Raji (cell line): ENCODE results near the gene SPNS2.

Experiments used
- POLR2A ChIP-seq: IDR thresholded peaks from 2 replicates; pipeline ENCODE4 v1.6.1; 2011; ENCODE audit warnings: low read depth, low read length, control low read depth; ENCODE audit not compliant: insufficient read depth

The SPNS2 gene

DNA sequence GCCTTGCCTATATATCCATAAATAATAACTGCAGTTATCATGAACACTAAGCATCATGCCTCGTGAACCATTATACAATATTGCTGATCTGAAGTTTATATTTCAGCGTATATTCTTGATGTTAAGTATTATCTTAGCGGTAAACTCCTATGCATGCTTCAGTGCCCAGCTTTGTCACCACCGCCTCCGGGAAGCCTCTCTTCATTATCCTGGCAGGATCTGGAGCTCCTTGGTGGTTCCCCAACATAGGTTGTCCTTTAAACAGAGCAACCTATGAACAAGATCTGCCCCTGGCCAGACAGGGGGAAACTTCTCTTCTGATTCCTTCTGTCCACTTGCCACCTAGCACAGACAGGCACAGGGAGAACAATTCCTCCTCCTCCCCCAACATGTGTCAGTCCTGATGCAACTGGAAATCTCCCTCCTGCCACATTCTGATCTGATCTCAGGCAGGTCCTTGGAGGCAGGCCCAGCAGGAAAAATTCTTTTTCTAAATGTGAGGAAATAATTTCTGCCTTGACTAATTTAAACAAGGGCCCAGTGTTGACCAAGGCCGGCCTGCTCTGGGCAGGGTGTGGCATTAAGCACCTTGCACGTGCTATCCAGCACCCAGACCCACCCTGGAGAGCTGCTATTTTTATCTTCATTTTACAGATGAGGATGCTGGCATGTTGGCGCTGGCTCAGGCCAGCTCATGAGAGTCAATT is 22.4 kb downstream of the SPNS2 start:
- TF ChIP-seq POLR2A = no peak

DNA sequence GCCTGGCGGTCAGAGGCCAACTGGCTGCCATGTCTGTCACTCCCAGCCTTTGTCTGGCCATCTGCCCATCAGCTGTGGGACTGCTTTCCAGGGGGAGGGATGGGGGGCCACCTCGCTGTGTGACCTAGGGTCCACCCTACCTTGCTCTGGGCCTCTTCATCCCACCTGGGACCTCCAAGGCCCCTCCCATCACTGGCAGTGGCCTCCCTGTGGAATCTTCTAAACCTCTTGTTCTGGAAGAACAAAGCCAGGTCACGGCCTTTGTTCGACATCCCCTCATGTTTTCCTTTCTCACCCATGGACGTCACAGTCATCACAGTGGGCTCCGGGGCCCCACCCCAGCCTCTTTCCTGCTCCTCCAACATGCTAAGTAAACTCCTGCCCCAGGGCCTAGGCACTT is 24.0 kb downstream of the SPNS2 start:
- TF ChIP-seq POLR2A = no peak

DNA sequence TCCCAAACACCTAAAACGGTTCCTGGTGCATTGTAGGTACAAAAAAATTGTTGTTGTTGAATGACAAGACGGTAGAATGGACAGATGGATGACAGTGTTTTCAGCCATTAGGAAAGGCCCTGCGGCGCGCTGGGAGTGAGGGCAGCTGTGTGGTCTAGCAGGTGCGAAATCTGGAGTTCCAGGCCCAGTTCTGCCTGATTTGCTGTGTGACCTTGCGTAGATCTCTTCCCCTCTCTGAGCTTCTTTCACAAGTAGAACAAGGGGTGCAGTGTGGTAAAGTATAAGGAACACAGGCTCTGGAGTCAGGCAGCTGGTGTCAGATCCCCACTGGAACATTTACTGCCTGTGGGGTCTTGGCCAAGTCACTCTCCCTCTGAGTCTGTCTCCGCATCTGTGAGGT is 25.3 kb downstream of the SPNS2 start:
- TF ChIP-seq POLR2A = no peak

DNA sequence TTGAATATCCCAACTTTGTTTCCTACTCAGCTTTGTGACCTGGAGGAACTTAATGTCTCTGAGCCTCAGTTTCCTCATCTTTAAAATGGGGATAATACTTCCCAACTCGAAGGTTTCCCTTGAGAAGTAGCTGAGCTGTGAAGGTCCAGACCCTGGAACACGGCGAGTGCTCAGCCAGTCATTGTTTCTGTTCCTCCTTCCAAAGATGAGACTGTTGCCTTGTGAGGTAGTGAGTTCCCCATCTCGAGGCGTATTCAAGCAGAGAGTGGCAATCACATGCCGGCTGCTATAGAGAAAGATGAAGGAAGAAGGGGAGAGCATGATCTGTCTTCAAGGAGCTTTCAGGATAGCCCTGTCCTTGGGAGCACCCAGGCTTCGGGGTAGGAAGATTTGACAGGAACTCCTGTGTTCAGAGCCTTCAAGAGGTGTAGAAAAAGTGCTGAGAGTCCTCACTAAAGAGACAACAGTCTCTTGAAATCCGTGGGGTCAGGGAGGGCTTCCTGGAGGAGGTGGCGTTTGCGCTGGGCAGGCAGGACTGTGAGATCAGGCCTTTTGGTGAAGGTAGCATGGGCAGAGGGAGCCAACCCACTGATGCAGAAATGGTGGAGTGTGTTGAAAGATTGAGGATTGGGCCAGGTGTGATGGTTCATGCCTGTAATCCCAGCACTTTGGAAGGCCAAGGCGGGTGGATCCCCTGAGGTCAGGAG is 27.2 kb downstream of the SPNS2 start:
- TF ChIP-seq POLR2A = no peak

DNA sequence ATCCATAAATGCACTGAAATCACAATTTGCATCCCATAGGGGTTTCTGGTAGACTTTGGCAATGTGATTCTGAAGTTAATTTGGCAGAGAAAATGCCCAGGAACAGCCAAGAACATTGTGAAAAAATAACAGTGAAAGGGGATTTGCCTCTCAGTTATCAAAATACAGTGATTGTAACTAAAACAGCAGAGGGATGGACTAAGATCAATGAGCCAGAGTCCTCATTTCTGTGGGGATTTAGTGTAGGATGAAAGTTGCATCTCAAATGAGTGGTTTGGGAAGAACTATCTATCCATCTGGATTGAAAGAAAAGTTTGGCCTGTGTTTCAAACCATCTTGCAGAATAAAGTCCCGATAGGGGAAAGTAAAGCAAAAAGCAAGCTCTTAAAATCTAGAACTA is 28.5 kb downstream of the SPNS2 start:
- TF ChIP-seq POLR2A = no peak

DNA sequence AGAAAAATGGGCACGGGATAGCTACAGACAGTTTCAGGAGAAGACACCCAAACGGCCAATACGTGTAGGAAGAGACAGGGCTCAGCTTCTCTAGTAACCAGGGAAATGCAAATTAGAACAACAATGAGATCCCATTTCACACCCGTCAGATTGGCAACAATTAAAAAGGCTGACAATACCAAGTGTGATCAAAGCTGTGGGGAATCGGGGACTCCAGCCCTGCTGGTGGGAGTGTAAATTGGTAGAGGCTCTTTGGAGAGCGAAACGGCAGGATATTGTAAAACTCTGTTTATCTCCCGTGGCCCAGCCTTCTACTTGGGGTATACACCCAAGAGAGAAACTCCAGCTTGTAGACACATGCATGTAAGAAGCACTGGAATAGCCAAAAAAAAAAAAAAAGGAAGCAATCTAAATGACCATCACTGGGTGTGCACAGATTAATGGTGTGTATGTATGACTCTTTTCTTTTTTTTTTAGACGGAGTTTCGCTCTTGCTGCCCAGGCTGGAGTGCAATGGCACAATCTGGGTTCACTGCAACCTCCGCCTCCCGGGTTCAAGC is 29.0 kb downstream of the SPNS2 start:
- TF ChIP-seq POLR2A = no peak

DNA sequence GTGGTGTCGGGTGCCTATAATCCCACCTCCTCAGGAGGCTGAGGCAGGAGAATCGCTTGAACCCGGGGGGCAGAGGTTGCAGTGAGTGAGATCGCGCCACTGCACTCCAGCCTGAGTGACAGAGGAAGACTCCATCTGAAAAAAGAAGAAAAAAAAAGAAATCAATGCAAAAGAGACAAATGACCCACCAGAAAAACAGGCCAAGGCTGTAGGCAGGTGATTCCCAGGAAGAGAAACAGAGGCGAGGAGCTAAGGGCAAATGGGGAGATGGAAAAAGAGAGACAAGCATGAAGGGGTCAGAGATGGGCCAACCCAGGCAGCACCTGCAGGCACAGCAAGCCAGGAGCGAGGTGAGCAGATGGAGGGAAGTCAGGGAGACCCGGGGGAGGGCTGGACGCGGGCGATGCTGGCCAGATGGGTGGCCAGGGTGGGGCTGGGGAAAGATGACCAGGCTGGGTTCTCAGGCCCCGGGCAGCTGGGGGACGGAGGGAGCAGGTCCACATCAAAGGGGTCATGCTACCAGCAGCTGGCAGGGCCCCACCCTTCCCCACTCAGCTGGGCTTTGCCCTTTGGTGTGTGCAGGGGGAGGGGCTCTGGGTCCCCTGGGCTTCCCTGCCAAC is 31.0 kb downstream of the SPNS2 start:
- TF ChIP-seq POLR2A = no peak

DNA sequence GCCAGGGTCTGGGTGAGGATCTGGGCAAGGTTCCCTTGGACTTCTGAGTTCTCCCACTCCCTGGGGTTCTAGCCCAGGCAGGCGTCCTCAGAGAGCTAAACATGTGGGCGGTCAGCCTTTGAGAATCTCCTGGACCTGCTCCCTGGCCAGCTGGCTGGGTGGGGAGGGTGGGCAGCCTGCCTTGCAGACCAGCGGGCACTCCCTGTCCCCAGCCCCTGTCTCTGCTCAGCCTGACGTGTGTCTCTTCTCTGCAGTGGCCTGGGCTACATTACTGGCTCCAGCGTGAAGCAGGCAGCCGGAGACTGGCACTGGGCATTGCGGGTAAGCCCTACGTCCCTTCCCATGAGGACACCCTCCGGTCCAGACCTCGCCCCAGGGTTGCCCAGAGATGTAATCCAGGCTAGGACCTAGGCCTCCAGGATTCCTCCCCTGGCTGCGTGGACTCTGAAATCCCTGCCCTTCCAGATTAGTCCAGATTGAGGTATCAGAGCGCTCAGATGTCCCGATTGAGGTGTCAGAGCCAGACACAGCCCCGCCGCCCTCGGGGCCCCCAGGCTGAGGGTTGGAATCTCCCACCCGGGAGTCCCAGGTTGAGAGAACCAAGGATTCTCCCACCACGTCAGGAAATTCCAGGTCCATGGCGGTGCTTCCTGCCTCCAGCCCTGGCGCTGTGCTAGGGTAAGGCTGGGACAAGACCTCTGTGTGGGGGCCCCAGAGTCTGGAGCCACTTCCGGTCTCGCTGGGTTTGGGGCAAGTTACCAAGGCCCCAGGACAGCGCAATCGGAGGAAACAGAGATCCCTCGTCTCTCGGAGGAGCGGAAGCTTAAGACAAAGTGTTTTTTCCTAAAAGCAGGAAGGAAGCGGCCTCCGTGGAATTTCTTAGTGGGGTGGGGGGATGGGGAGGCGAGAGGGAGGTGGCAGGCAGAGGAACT is 32.4 kb downstream of the SPNS2 start:
- peak; percentile 18; the same call in 1 of the 2 replicates for TF ChIP-seq POLR2A

DNA sequence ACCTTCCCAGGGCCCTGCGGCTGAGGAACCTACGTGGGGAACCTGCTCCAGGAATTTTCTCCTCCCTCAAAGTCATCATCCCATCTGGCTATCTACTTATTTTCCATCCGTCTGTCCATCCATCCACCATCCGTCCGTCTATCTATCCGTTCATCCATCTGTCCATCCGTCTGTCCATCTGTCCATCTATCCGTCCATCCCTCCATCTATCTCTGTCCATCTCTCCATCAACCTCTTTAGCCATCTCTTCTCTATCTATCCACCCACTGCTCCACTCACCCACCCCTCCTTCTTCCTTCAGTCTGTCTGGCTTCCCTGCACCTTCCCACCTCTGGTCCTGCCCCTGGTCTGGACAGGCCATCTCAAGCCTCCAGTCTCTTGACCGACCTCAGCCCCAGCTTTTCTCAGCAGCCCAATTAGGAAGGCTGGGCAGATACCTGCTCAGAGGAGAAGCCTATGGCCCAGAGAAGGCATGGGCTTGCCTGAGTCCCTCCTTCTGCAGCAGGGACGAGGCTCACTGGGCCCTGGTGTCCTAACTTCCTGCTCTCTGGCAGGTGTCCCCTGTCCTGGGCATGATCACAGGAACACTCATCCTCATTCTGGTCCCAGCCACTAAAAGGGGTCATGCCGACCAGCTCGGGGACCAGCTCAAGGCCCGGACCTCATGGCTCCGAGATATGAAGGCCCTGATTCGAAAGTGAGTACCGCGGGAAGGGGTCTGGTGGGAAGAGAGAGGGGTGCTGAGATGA is 33.5 kb downstream of the SPNS2 start:
- peak; percentile 48; the same call in 1 of the 2 replicates for TF ChIP-seq POLR2A

DNA sequence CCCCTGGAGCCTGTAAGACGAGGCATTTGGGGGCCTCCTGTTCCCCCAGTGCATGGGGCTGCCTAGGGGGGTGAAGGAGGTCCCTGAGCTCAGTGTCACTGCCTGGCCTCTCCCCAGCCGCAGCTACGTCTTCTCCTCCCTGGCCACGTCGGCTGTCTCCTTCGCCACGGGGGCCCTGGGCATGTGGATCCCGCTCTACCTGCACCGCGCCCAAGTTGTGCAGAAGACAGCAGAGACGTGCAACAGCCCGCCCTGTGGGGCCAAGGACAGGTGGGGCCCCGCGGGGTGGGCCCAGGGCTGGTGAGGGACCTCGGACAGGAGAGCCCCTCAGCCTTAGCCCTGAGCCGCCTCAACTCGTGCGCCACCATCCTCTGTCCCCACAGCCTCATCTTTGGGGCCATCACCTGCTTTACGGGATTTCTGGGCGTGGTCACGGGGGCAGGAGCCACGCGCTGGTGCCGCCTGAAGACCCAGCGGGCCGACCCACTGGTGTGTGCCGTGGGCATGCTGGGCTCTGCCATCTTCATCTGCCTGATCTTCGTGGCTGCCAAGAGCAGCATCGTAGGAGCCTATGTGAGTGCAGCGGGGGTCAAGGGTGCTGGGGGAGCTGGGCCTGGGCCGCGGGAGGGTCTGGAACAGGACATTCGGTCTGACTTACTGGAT is 34.3 kb downstream of the SPNS2 start:
- TF ChIP-seq POLR2A = 0 out of 2 replicates have a peak, but pooled peaks have one; percentile 6

DNA sequence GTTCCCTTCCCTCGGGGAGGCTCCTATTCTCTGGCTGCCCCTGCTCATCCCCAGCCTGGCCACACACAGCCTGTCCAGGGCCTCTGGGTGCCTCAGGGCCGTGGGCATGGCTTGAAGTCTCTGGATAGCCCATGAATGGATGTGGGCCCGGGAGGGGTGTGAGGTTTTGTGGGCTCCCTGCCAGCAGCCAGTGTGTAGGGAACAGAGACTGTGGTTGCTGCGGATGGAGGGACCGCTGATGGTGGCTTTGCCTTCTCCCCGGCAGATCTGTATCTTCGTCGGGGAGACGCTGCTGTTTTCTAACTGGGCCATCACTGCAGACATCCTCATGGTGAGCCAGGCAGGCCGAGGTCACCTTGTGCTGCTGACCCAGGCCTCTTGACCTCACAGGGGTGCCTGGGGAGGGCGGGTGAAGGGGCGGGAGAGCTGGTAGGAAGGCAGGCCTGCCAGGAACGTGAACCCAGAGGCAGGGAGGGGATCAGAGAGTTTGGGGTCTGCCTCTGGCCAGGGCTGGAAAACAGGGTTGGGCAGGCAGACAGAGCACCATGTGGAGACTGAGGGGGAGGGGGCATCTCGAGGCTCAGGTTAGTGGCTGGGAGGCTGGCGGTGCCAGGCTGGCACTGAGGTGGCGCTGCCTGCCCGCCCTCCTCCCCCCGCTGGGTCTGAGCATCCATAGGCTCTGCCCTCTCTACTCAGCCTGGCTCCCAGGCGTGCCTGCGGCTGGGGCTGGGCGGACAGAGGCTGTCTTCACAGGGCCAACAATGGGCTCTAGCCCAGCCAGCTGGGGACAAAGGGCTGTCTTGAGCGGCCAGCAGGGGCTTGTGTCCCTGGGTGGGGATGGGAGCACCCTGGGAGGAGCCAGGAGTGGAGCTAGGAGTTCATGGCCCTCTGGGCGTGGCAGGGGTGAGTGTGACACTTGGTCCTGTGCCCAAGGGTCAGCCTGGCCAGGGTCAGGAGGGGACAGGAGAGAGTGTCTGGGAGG is 35.1 kb downstream of the SPNS2 start:
- peak; percentile 34; the same call in 1 of the 2 replicates for TF ChIP-seq POLR2A

DNA sequence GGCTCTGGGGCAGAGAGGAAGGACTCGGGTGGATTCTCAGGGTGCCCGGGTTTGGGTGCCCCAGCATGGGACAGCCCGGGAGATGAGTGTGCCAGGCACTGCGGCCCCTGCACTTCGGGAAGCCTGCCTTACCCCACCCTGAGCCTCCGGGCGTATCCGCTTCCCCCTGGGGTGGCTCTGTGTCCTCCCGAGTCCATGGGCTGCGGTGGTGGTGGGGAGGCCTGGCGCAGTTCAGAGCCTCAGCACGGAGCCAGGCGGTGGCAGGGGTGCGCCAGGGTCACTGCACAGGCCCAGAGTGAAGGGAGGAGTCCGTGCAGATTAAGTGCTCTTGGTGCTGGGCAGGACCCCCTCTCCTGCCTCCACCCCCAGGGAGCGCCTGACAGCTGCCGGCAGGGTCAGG is 35.8 kb downstream of the SPNS2 start:
- TF ChIP-seq POLR2A = peak; percentile 2
